Ectodermal cell (in vitro differentiated cells): ENCODE data around the gene VAV3.

Experiments
- H3K27ac ChIP-seq: 2 replicates; pipeline ENCODE4 v1.7.0; 2013; ENCODE audit warnings: mild to moderate bottlenecking, low read depth, low read length; ENCODE audit not compliant: insufficient read depth, poor library complexity, severe bottlenecking
- H3K27me3 ChIP-seq: 2 replicates; pipeline ENCODE4 v1.7.0; 2013; ENCODE audit warnings: mild to moderate bottlenecking, low read length; ENCODE audit not compliant: insufficient read depth, control insufficient read depth, poor library complexity, severe bottlenecking
- H3K36me3 ChIP-seq: one replicate; pipeline ENCODE4 v1.7.0; 2013; ENCODE audit warnings: low read length; ENCODE audit not compliant: control insufficient read depth, insufficient read depth
- H3K4me1 ChIP-seq: one replicate; pipeline ENCODE4 v1.7.0; 2013; ENCODE audit warnings: low read length; ENCODE audit not compliant: control insufficient read depth, insufficient read depth
- H3K4me3 ChIP-seq: 2 replicates; pipeline ENCODE4 v1.7.0; 2013; ENCODE audit warnings: low read depth, low read length, control low read depth; ENCODE audit not compliant: insufficient read depth
- H3K9me3 ChIP-seq: 2 replicates; pipeline ENCODE4 v1.7.0; 2013; ENCODE audit warnings: mild to moderate bottlenecking, low read length, moderate library complexity; ENCODE audit not compliant: control insufficient read depth
- WGBS, 2 experiments: methylation state at CpG; one replicate each; pipeline ENCODE4 v1.1.7; 2013; ENCODE audit warnings: missing lambda C conversion rate in 2 of 2; 5-methylcytosine and 5-hydroxymethylcytosine counted together

The VAV3 gene

GRCh38 chr1:107920561-107920960 lies 44.4 kb downstream of the VAV3 start:
- H3K9me3 ChIP-seq = no peaks in the 10 kb centered on the region
- no peak overlapping the region for H3K4me3 ChIP-seq
- H3K36me3 ChIP-seq = no peaks in the 10 kb centered on the region
- no CpG with 5 or more reads among the region's 1 CpG for WGBS, 2 experiments
- H3K4me1 ChIP-seq = no peaks in the 10 kb centered on the region
- no peaks in the 10 kb centered on the region for H3K27me3 ChIP-seq
- H3K27ac ChIP-seq = no peak overlapping the region

- WGBS, 2 experiments = 64 to 68% methylated on average over 3 to 4 of the region's 4 CpGs
- Histone ChIP-seq H3K27ac (no peak overlapping the region), H3K4me3 (no peak overlapping the region), H3K9me3 (no peaks in the 10 kb centered on the region), H3K36me3 (no peaks in the 10 kb centered on the region), H3K27me3 (no peaks in the 10 kb centered on the region), H3K4me1 (no peaks in the 10 kb centered on the region)
Observed at GRCh38 chr1:107919953-107920352, 45.0 kb downstream of the VAV3 start.

GRCh38 chr1:107914119-107914765 lies 50.7 kb downstream of the VAV3 start:
- Histone ChIP-seq H3K27ac (no peak overlapping the region), H3K9me3 (no peaks in the 10 kb centered on the region), H3K36me3 (no peaks in the 10 kb centered on the region), H3K27me3 (no peaks in the 10 kb centered on the region), H3K4me1 (no peaks in the 10 kb centered on the region), H3K4me3 (no peak overlapping the region)
- 92 to 93% methylated on average over 7 of the region's 7 CpGs for WGBS, 2 experiments

GRCh38 chr1:107912656-107913055 lies 52.3 kb downstream of the VAV3 start:
- H3K4me3 ChIP-seq = no peak overlapping the region
- no peak overlapping the region for H3K27ac ChIP-seq
- no peaks in the 10 kb centered on the region for H3K36me3 ChIP-seq
- H3K9me3 ChIP-seq = no peaks in the 10 kb centered on the region
- H3K27me3 ChIP-seq = no peaks in the 10 kb centered on the region
- 92 to 100% methylated on average over 1 of the region's 1 CpG for WGBS, 2 experiments
- H3K4me1 ChIP-seq = no peaks in the 10 kb centered on the region

GRCh38 chr1:107900090-107900945 lies 64.7 kb downstream of the VAV3 start:
- WGBS, 2 experiments = 92 to 94% methylated on average over 6 of the region's 6 CpGs

GRCh38 chr1:107899655-107900054 lies 65.3 kb downstream of the VAV3 start:
- no peaks in the 10 kb centered on the region for H3K4me1 ChIP-seq
- no peaks in the 10 kb centered on the region for H3K27me3 ChIP-seq
- H3K4me3 ChIP-seq = no peak overlapping the region
- H3K36me3 ChIP-seq = no peaks in the 10 kb centered on the region
- no peaks in the 10 kb centered on the region for H3K9me3 ChIP-seq
- WGBS, 2 experiments = 83 to 89% methylated on average over 1 to 2 of the region's 2 CpGs
- no peak overlapping the region for H3K27ac ChIP-seq

More at GRCh38 chr1:107900090-107900945, 64.7 kb downstream of the VAV3 start:
- Histone ChIP-seq H3K4me3 (no peak overlapping the region), H3K36me3 (no peaks in the 10 kb centered on the region), H3K27me3 (no peaks in the 10 kb centered on the region), H3K27ac (no peak overlapping the region), H3K4me1 (no peaks in the 10 kb centered on the region), H3K9me3 (no peaks in the 10 kb centered on the region)

- no peaks in the 10 kb centered on the region for H3K36me3 ChIP-seq
- no peaks in the 10 kb centered on the region for H3K27me3 ChIP-seq
- H3K4me1 ChIP-seq = no peaks in the 10 kb centered on the region
- no peak overlapping the region for H3K27ac ChIP-seq
- H3K9me3 ChIP-seq = no peaks in the 10 kb centered on the region
- no peak overlapping the region for H3K4me3 ChIP-seq
- WGBS, 2 experiments = 86 to 89% methylated on average over 5 to 6 of the region's 8 CpGs
Observed at GRCh38 chr1:107897438-107898345, 67.3 kb downstream of the VAV3 start.

GRCh38 chr1:107896936-107897335 lies 68.0 kb downstream of the VAV3 start:
- H3K4me3 ChIP-seq = no peak overlapping the region
- H3K27ac ChIP-seq = no peak overlapping the region
- H3K4me1 ChIP-seq = no peaks in the 10 kb centered on the region
- H3K27me3 ChIP-seq = no peaks in the 10 kb centered on the region
- WGBS, 2 experiments = 89 to 93% methylated on average over 1 of the region's 1 CpG
- no peaks in the 10 kb centered on the region for H3K36me3 ChIP-seq
- H3K9me3 ChIP-seq = no peaks in the 10 kb centered on the region

GRCh38 chr1:107896401-107896800 lies 68.6 kb downstream of the VAV3 start:
- Histone ChIP-seq H3K36me3 (no peaks in the 10 kb centered on the region), H3K4me3 (no peak overlapping the region), H3K27ac (no peak overlapping the region), H3K4me1 (no peaks in the 10 kb centered on the region), H3K9me3 (no peaks in the 10 kb centered on the region), H3K27me3 (no peaks in the 10 kb centered on the region)
- 100% methylated on average over 1 of the region's 3 CpGs; no CpG with 5 or more reads in 1 of the 2 experiments for WGBS, 2 experiments
